Neutrophil (primary cell): ENCODE measurements around the gene TMEM132A.
A peak's percentile ranks its signal among the peaks of the same experiment; 100 is the strongest.

ENCODE experiments used
- H3K27ac ChIP-seq: fragments of 200-600 bp; sonication (generic); 2 replicates; pipeline ENCODE4 v1.5.1; 2016; ENCODE audit warnings: mild to moderate bottlenecking, moderate library complexity
- H3K27me3 ChIP-seq: fragments of 200-600 bp; sonication (generic); 2 replicates; pipeline ENCODE4 v1.6.0; 2016; ENCODE audit warnings: mild to moderate bottlenecking
- H3K36me3 ChIP-seq: fragments of 200-600 bp; sonication (generic); 2 replicates; pipeline ENCODE4 v1.5.1; 2017
- H3K4me1 ChIP-seq, 2 experiments: fragments of 200-600 bp in 1 of 2; sonication (generic) in 1 of 2; 1 replicate in 1 of 2; 2 replicates in 1 of 2; pipeline versions ENCODE4 v1.5.1 to v1.6.1; 2013 to 2016; ENCODE audit warnings: low read depth in 1 of 2, low read length in 1 of 2, mild to moderate bottlenecking in 1 of 2, moderate library complexity in 1 of 2; ENCODE audit not compliant: control insufficient read depth in 1 of 2, insufficient read depth in 1 of 2
- H3K4me3 ChIP-seq, 2 experiments: fragments of 200-600 bp in 1 of 2; sonication (generic) in 1 of 2; 1 replicate in 1 of 2; 2 replicates in 1 of 2; pipeline ENCODE4 v1.5.1; 2013 to 2016; ENCODE audit warnings: low read depth in 1 of 2, low read length in 1 of 2, mild to moderate bottlenecking in 1 of 2, moderate library complexity in 1 of 2
- H3K9me3 ChIP-seq: fragments of 200-600 bp; sonication (generic); 2 replicates; pipeline ENCODE4 v1.5.1; 2016
- TF ChIP-seq, protein P1 (sequence below): fragments of 200-600 bp; sonication (generic); IDR thresholded peaks from 2 replicates; pipeline ENCODE4 v1.5.1; 2016; ENCODE audit warnings: antibody characterized with exemption

The TMEM132A gene

DNA sequence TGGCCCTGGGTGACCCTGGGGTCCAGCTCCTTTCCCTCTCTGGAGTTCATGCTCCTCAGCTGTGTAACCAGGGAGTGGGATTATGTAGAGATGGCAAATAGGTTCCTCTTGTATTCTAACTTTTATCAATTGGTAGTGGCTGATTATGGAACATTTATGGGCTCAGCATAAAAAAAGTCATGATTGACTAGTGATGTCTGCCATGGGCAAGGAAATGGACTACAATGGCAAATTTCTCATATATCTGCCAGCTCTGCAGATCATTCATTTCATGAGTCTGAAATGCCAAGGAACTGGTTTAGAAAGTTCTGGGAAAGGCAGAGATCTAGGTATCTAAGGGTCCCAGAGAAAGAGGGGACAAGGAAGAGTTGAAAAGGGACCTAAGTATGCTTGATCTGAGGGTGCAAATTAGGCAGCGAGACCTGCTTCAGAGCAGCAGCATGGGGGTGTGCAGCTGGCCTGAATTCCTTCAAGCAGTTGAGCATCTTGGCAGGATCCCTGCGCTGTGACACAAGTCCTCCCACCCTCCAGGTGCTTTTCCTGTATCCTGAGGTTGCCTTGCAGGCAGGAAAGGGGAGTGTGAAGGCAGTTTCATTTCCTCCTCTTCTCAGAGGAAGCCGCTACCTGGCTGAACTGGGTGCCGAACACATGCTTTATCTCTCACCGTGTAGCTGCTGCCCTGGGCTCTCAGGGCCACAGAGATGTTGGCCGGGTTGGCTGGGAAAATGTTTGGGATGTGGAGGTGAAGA, 17.3 kb downstream of the TMEM132A start:
- TF ChIP-seq, protein P1, sequence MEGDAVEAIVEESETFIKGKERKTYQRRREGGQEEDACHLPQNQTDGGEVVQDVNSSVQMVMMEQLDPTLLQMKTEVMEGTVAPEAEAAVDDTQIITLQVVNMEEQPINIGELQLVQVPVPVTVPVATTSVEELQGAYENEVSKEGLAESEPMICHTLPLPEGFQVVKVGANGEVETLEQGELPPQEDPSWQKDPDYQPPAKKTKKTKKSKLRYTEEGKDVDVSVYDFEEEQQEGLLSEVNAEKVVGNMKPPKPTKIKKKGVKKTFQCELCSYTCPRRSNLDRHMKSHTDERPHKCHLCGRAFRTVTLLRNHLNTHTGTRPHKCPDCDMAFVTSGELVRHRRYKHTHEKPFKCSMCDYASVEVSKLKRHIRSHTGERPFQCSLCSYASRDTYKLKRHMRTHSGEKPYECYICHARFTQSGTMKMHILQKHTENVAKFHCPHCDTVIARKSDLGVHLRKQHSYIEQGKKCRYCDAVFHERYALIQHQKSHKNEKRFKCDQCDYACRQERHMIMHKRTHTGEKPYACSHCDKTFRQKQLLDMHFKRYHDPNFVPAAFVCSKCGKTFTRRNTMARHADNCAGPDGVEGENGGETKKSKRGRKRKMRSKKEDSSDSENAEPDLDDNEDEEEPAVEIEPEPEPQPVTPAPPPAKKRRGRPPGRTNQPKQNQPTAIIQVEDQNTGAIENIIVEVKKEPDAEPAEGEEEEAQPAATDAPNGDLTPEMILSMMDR: no peak
- Histone ChIP-seq H3K27me3 (peaks cover 43% of the 10 kb centered on the region), H3K4me1 (peaks cover 4 to 16% of the 10 kb centered on the region in 2 experiments), H3K27ac (no peak overlapping the region), H3K4me3 (no peak overlapping the region), H3K9me3 (no peaks in the 10 kb centered on the region), H3K36me3 (peaks cover 100% of the 10 kb centered on the region)

DNA sequence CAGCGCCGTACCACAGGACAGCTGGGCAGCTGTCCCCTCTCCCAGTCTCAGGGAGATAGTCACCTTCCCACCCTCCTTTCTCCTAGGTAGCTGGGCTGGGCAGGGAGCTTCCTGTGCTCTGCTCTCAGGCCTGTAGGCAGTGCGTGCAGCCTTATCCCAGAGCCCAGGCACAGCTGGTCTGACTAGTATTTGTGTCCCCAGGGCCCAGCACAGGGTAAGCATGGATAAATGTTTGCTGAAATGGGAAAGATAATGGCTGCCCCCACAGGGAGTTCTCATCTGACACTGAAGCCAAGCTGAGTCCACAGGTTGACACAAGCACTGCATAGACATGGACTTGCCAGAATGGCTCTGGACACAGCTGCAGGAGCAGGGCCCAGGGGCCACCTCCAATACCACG, 18.0 kb downstream of the TMEM132A start:
- Histone ChIP-seq H3K27me3 (peaks cover 43% of the 10 kb centered on the region), H3K4me3 (no peak overlapping the region), H3K36me3 (peaks cover 100% of the 10 kb centered on the region), H3K27ac (no peak overlapping the region), H3K4me1 (peaks cover 4 to 16% of the 10 kb centered on the region in 2 experiments), H3K9me3 (no peaks in the 10 kb centered on the region)
- TF ChIP-seq, protein P1: no peak

DNA sequence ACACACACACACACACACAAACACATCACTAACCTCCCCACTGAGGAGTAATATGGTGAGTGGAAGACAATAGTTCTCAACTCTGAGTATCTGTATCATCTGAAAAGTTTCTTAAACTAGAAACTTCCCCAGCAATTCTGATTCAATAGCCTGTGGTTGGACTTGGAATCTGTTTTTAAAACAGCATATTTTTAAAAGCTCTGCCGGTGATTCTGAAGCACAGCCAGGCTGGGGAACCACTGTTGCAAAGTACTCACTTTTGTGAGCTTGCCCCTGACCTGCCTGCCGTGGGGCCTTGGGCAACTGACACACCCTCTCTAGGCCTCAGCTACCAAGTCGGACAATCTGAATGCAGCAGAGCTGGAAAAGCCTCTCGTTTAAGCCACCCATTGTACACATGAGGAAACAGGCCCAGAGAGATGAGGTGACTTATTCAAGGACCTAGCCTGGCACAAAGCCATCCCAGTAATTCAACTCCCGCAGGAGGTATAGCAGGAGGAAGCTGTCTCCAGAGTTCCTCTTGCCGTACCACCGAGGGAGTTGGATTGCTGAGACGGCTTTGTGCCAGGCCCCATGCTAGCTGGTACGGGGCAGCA, 18.8 kb downstream of the TMEM132A start:
- Histone ChIP-seq H3K36me3 (peaks cover 100% of the 10 kb centered on the region), H3K27me3 (peaks cover 50% of the 10 kb centered on the region), H3K27ac (no peak overlapping the region), H3K9me3 (no peaks in the 10 kb centered on the region), H3K4me1 (peaks cover 9 to 21% of the 10 kb centered on the region in 2 experiments), H3K4me3 (no peak overlapping the region)
- TF ChIP-seq, protein P1: no peak

DNA sequence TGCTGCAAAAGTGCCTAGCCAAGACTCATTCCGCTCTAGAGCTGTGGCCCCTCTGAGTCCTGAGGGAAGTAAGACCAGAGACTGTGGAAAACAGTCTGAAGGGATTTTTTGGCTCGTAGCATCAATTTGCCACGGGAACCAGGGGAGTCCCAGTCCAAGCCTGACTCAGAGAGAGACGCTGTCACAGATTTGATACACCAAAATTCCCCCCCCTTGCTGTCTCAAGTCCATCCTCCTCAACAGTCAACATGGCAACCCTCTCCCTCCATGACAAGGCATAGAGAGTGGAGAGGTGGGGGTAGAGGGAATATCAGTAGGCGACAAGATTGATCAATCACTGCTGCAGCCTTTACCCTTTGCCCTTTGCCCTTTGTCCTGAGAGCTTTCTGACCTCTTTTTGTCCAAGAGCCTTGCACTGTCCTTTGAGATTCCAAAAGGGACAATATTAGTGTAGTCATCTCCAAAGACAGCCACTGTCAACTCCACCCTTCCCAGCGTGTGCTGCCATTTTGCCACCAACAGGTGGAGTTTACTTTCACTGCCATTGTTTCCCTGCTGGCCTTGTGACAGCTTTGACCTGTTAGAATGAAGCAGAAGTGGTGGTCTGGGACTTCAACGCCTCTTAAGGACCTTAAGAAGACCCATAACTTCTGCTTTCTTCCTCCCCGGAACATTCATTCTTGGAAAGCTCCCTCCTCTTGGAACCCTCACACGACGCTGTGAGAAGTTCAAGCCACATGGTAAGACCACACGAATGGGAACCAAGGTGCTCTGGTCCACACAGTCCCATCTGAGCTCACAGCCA, 20.4 kb downstream of the TMEM132A start:
- H3K27me3 ChIP-seq: peaks cover 57% of the 10 kb centered on the region
- H3K4me3 ChIP-seq: no peak overlapping the region
- peak overlapping the region; percentile 41 for H3K27ac ChIP-seq
- TF ChIP-seq, protein P1: peak; percentile 70
- peaks cover 24 to 35% of the 10 kb centered on the region in 2 experiments for H3K4me1 ChIP-seq
- no peaks in the 10 kb centered on the region for H3K9me3 ChIP-seq
- H3K36me3 ChIP-seq: peaks cover 93% of the 10 kb centered on the region

DNA sequence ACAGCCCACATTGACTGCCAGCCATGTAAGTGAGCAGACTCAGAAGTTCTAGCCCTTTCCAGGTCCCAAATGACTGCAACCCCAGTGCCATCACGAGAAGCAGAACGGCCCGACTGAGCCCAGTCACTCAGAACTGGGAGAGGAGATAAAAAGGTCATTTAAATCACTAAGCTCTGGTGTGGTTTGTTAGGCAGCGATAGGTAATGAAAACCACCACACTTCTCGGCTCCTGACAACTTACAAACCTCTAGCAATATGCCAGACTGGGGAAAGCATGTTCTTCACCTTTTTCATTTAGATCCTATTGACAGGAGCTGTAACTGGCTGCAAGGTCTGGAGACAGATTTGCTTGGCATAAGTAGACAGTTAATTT, 21.0 kb downstream of the TMEM132A start:
- H3K4me1 ChIP-seq: peaks cover 29 to 41% of the 10 kb centered on the region in 2 experiments
- TF ChIP-seq, protein P1: no peak
- H3K9me3 ChIP-seq: no peaks in the 10 kb centered on the region
- peaks cover 57% of the 10 kb centered on the region for H3K27me3 ChIP-seq
- H3K4me3 ChIP-seq: no peak overlapping the region
- H3K27ac ChIP-seq: peak overlapping the region; percentile 41
- peaks cover 88% of the 10 kb centered on the region for H3K36me3 ChIP-seq
